IPS-15b (cell line): Measurements from ENCODE around the gene B9D2.

Source experiments
- H3K27me3 ChIP-seq: one replicate; pipeline ENCODE4 v1.6.1; 2013; ENCODE audit warnings: low read length; ENCODE audit not compliant: control insufficient read depth, insufficient read depth
- H3K36me3 ChIP-seq: one replicate; pipeline ENCODE4 v1.6.1; 2013; ENCODE audit warnings: low read length; ENCODE audit not compliant: control insufficient read depth, insufficient read depth
- H3K4me1 ChIP-seq: one replicate; pipeline ENCODE4 v1.6.1; 2013; ENCODE audit warnings: mild to moderate bottlenecking, low read length; ENCODE audit not compliant: control insufficient read depth, insufficient read depth
- H3K4me3 ChIP-seq: one replicate; pipeline ENCODE4 v1.5.1; 2013; ENCODE audit warnings: low read depth, low read length
- H3K9ac ChIP-seq: one replicate; pipeline ENCODE4 v1.6.1; 2013; ENCODE audit warnings: low read depth, mild to moderate bottlenecking, low read length
- H3K9me3 ChIP-seq: one replicate; pipeline ENCODE4 v1.6.1; 2013; ENCODE audit warnings: mild to moderate bottlenecking, low read length; ENCODE audit not compliant: control insufficient read depth, insufficient read depth

The B9D2 gene

GRCh38 chr19:41311072-41311471 is 52.9 kb downstream of the B9D2 start:
- Histone ChIP-seq H3K4me1 (peaks cover 10% of the 10 kb centered on the region), H3K36me3 (peaks cover 13% of the 10 kb centered on the region), H3K9ac (no peak overlapping the region), H3K9me3 (no peaks in the 10 kb centered on the region), H3K4me3 (peak overlapping the region; percentile 80), H3K27me3 (no peaks in the 10 kb centered on the region)

- Histone ChIP-seq H3K27me3 (no peaks in the 10 kb centered on the region), H3K4me3 (peak within 1 kb of the TSS; percentile 80), H3K36me3 (peaks cover 20% of the 10 kb centered on the region), H3K4me1 (peaks cover 10% of the 10 kb centered on the region), H3K9me3 (no peaks in the 10 kb centered on the region), H3K9ac (peak within 1 kb of the TSS; percentile 96)
Observed at GRCh38 chr19:41310033-41310831, 53.7 kb downstream of the B9D2 start, which contains the start of gene CCDC97. TSS of gene CCDC97 (plus strand) at chr19:41310172. CDS start at chr19:41310311, 139 bp downstream.

- Histone ChIP-seq H3K4me1 (peaks cover 10% of the 10 kb centered on the region), H3K9ac (peak overlapping the region; percentile 96), H3K4me3 (peak overlapping the region; percentile 80), H3K9me3 (no peaks in the 10 kb centered on the region), H3K27me3 (no peaks in the 10 kb centered on the region), H3K36me3 (peaks cover 26% of the 10 kb centered on the region)
Observed at GRCh38 chr19:41309180-41310032, 54.5 kb downstream of the B9D2 start.

- Histone ChIP-seq H3K9ac (peak overlapping the region; percentile 17), H3K4me1 (peaks cover 10% of the 10 kb centered on the region), H3K9me3 (no peaks in the 10 kb centered on the region), H3K4me3 (no peak overlapping the region), H3K27me3 (no peaks in the 10 kb centered on the region), H3K36me3 (peaks cover 34% of the 10 kb centered on the region)
Observed at GRCh38 chr19:41308450-41309179, 55.3 kb downstream of the B9D2 start.

- Histone ChIP-seq H3K27me3 (no peaks in the 10 kb centered on the region), H3K36me3 (peaks cover 31% of the 10 kb centered on the region), H3K4me3 (no peak overlapping the region), H3K9ac (peak overlapping the region; percentile 17), H3K9me3 (no peaks in the 10 kb centered on the region), H3K4me1 (peaks cover 10% of the 10 kb centered on the region)
Observed at GRCh38 chr19:41307954-41308449, 55.9 kb downstream of the B9D2 start.

- H3K27me3 ChIP-seq, result no peaks in the 10 kb centered on the region
- no peak overlapping the region for H3K9ac ChIP-seq
- peaks cover 35% of the 10 kb centered on the region for H3K36me3 ChIP-seq
- no peak overlapping the region for H3K4me3 ChIP-seq
- H3K4me1 ChIP-seq, result peaks cover 10% of the 10 kb centered on the region
- no peaks in the 10 kb centered on the region for H3K9me3 ChIP-seq
Observed at GRCh38 chr19:41307090-41307875, 56.7 kb downstream of the B9D2 start.

- peaks cover 44% of the 10 kb centered on the region for H3K36me3 ChIP-seq
- no peak overlapping the region for H3K4me3 ChIP-seq
- H3K9me3 ChIP-seq, result no peaks in the 10 kb centered on the region
- H3K9ac ChIP-seq, result no peak overlapping the region
- peaks cover 10% of the 10 kb centered on the region for H3K4me1 ChIP-seq
- no peaks in the 10 kb centered on the region for H3K27me3 ChIP-seq
Observed at GRCh38 chr19:41305927-41306793, 57.8 kb downstream of the B9D2 start.

GRCh38 chr19:41304706-41305483 is 59.1 kb downstream of the B9D2 start:
- H3K9ac ChIP-seq, result no peak overlapping the region
- no peaks in the 10 kb centered on the region for H3K27me3 ChIP-seq
- no peaks in the 10 kb centered on the region for H3K9me3 ChIP-seq
- peaks cover 51% of the 10 kb centered on the region for H3K36me3 ChIP-seq
- no peak overlapping the region for H3K4me3 ChIP-seq
- H3K4me1 ChIP-seq, result peaks cover 10% of the 10 kb centered on the region
